Limb (tissue), 2 donors: ENCODE measurements around the gene MYRF.
A peak's percentile ranks its signal among the peaks of the same experiment; 100 is the strongest.

Source experiments
- DNase-seq, 2 donors: peaks; one replicate each; pipeline ENCODE4 v3.0.0-alpha.2; 2016; ENCODE audit errors: extremely low spot score in 2 of 2

MYRF gene

DNA sequence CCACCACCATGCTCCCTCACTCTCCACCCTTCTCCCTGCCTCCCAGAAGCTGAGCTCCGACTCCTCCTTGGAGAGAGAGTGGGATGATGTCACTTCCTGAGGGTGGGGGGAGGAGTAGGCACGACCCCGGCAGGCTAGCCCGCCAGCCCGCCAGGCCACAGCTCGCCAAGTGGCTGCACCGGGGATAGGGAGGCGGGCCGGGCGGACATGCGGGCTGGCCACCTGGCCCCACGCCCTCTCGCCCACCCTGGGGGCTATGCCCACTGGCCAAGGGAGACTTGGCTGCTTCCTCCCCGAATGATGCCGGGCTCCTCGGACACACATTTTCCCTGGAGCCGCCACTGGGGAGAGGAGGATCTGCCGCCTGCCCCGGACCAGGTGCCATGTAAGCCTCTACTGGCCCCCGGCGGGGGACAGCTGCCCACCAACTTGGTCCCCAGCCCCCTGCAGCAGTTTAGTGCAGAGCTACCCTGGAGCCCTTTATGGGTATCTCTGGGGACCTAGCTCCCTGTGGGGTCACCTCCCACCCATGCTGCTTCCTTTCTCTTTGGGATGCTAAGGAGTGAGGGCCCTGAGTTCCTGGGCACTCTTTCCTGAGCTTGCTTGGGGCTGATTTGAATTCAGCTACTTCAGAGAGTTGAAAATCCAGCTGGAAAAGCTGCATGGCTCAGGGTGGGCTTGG, 33.7 kb upstream of the MYRF start:
- DNase-seq, result peak; percentile 55 to 85

DNA sequence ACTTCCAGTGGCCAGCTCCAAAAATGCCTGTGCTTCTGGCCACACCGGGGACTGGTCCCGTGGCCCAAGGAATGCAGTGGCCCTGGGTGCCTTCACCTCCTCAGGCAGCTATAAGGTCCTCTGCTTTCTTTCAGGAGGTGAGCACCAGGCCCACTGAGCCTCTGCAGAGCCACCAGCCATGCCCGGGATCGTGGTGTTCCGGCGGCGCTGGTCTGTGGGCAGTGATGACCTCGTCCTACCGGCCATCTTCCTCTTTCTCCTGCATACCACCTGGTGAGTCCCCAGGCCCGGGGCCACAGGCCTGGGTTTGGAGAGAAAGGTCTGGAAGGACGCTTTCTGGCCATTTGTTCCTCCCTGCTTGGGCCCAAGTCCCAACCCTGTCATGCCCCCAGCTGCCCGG, 32.5 kb upstream of the MYRF start:
- no peak for DNase-seq

DNA sequence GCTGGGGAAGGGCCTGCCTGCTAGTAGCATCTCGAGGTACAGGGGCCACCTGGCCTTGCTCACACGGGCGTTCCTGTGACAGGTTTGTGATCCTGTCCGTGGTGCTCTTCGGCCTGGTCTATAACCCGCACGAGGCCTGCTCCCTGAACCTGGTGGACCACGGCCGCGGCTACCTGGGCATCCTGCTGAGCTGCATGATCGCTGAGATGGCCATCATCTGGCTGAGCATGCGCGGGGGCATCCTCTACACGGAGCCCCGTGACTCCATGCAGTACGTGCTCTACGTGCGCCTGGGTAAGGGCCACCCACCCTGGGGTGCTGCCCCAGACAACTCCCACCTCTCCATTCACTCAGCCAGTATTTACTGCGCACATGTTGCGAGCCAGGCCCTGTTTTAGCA, 31.8 kb upstream of the MYRF start:
- DNase-seq, result no peak

GRCh38 chr11:61724437-61724836, 28.0 kb upstream of the MYRF start:
- no peak for DNase-seq

DNA sequence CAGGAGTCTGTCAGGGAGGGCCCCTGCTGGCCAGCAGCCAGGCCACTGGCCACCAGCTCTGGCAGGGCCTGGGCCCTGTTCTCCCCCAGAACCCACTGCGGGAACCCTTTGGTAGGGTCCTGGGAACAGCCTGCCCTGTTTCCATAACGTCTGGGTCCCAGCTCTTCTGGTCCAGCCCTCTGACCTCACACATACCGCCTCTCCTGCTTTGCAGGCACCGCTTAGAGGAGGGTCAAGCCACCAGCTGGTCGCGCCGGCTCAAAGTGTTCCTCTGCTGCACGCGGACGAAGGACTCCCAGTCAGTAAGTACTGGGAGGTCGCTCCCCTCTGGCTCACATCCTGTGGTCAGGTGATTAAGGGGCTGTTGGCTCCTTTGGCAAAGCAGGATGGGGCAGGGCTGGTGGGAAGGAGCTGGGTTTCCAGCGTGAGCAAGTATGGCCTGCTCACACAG, 26.6 kb upstream of the MYRF start:
- DNase-seq, result no peak

GRCh38 chr11:61726775-61727174, 25.7 kb upstream of the MYRF start:
- no peak for DNase-seq

DNA sequence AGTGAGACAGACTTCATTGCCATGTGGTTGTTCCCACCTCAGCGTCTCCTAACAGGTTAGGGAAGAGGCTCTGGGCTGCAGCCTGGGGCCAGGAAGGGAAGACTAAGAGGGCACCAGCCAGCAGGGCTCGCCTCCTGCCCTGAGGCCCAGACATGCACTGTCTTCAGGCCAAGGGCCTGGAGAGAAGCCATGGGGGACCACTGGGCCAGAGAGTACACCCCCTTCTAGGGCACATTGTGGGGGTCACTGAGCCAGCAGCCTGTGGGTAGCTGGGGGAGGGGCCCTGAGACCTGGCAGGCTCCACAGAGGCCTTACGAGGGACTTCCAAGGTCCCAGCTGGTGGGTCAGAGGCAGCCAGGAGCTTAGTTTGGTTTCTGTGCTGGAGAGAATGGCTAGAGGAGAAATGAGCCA, 25.0 kb upstream of the MYRF start:
- DNase-seq, result no peak

GRCh38 chr11:61728066-61728939, 24.1 kb upstream of the MYRF start:
- no peak for DNase-seq

DNA sequence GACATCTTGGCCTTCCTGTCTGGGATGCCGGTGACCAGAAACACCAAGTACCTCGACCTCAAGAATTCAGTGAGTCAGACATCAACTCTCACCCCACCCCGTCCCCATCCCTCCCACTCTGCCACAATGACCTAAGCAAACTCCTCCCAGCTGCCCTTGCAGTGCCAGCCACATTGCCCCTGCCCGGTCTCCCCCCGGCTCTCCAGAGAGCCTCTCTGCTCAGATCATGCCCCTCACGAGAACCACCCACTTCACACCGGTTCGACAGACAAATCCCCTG, 23.6 kb upstream of the MYRF start:
- DNase-seq, result no peak

- no peak for DNase-seq
These were observed 22.0 kb upstream of the MYRF start for GRCh38 chr11:61730240-61730994.

GRCh38 chr11:61731211-61731951, 21.1 kb upstream of the MYRF start:
- no peak for DNase-seq

GRCh38 chr11:61731952-61732675, 20.3 kb upstream of the MYRF start:
- DNase-seq, result no peak

DNA sequence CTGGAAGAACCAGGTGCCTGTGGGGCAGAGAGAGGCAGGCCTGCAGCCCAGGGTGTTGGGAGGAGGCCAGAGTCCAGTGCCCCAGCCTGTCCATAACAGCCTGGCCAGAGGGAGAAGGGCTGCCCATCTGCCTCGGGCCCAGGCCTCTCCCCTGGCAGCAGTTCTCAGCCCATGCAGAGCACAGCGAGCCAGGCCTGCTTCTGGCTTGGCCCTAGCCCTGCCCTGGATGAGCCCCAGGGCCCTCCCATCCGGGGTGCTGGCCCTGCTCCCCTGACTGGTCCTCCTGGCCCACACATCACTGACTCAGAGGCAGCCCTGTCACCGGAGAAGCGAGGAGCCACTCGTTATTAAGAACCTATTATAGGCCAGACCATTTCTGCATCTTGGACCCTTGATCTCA, 19.7 kb upstream of the MYRF start:
- DNase-seq, result no peak

- DNase-seq, result peak; percentile 83 to 87
These were observed 19.1 kb upstream of the MYRF start for GRCh38 chr11:61733120-61733978.

- no peak for DNase-seq
These were observed 17.7 kb upstream of the MYRF start for GRCh38 chr11:61734767-61735166.

DNA sequence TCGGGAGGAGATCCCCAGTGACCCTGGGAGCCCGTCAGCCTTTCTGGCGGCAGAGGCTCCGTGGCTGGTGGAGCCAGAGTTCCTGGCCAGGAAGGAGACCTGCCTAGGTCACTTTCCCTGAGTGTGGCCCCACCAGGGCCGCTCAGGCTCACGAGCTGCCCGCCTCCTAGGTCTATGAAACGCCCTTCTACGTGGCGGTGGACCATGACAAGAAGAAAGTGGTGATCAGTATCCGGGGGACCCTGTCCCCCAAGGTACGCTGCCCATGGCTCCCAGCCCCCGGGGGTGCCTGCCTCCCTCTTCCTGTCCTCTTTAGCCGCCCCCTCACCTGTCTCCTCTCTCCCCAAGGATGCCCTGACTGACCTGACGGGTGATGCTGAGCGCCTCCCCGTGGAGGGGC, 17.0 kb upstream of the MYRF start:
- no peak for DNase-seq

DNA sequence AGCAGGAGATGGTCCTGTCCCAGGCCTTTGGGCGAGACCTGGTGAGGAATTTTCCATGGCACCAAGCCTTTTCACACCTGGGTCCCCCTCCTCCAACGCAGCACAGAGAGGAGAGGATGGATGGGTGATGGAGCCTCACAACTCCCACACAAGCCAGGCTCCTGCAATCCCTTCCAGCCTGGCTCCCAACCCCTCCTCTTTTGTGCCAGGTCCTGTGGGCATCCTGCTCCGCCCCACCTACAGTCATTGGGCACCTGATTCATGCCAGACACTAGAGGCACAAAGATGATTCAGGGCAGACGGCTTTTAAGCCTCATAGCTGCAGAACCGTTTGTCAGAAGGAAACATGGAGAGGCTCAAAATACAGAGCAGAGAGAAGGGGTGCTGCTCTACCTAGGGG, 16.1 kb upstream of the MYRF start:
- DNase-seq, result no peak

DNA sequence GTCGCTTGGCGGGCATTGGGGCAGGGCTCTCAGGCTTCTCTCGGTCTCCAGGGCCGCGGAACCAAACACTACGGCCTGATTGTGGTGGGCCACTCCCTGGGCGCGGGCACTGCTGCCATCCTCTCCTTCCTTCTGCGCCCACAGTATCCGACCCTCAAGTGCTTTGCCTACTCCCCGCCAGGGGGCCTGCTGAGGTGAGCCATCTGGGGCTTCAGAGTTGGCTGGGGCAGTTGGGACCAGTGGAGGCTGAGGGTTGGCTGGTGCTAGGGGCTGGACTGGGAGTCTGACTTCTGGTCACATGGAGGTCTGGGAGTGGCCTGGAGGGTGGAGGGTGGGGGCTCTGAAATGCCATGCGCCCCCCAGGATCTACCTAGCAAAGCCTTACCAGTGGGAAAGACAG, 15.3 kb upstream of the MYRF start:
- no peak for DNase-seq

DNA sequence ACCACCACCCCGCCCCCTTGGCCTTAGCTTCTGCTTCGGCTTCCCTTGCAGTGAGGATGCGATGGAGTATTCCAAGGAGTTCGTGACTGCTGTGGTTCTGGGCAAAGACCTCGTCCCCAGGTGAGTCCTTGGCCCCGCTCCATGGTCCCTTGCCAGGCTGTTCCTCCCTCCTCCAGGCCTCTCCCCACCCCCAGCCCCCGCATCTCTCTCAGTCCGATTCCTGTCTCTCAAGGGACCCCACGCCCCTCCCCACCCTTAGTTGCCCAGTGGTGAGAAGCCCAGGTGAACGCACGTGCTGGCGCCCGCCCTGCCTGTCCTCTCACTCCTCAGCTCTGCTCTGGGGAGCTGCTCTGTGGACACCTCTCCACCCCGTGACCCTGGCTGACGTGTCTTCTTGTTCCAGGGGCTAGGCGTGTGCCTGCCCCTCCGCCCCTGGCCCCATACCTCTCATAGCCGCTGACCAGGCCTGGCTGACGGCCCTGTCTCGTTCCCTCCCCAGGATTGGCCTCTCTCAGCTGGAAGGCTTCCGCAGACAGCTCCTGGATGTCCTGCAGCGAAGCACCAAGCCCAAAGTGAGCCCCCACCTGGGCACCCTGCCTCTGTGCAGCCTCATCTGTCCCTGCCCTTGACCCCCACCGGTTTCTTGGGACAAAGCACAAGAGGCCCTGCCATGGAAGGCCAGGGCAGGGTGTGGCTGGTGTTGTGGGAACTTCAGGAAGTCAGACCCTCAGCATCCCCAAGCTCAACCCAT, 14.6 kb upstream of the MYRF start:
- no peak for DNase-seq
